ENCODE measurements around the gene PGD.
A peak's percentile ranks its signal among the peaks of the same experiment; 100 is the strongest.
"Not testable (repeated sequence)": the region's sequence is repeated elsewhere in the genome, so short reads cannot be mapped to it uniquely, and the experiment has no call there.

PGD gene

DNA sequence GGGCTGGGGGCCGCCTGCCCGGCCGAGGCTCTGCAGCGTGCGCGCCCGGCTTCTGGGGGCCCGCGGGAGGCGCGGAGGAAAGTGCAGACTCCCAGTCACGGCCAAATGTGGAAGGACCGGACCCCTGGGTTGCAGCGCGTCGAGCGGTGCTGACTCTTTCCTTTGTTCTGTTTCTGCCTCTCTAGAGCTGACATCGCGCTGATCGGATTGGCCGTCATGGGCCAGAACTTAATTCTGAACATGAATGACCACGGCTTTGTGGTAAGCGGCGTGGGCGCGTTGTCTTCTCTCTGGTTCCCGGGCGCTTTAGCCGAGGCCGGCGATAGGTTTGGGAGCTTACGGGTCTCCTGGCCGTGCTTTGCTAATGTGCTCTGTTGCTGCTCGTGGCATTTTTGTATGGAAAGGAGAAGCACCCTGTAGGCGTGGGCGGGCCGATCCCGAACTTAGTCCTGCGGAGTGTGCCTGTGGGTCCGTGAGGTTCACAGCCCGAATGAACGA lies 629 bp downstream of the PGD start:
- FAIRE-seq, result no peak

DNA sequence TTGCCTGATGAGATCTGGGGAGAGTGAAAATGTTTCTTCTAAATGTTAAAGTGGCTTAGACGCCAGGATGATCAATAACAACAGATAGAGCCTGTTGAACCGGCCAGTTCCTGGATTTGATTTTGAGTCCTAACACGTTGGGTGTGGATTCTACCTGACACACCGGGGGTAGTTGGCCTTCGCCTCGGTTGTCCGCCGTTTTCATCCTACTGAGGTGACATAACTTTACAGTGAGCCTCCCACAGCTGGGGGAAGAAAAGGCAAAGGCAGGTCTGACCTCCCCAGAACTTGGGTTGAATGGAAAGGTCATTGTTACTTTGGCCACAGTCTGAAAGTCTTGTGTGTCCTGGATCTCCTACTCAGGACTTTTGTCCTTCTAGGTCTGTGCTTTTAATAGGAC lies 1.1 kb downstream of the PGD start:
- no peak for FAIRE-seq

DNA sequence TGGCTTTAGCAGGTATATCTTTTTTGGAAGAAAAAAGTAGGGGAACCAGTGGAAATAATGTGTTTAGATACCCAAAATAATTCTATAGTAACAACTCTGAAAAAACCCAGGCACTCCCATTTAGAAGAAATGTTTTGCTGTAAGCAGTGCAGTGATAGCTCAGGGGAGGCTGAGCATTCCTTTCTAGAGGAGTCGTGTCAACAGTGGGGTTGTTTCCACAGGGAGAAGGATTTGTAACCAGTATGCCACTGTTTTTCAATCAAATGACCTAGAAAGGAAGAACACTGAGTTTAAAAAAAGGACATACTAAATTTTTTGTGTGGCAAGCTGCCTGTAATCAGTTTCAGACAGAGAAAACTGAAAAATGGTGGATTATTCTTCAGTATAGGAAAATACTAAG lies 2.4 kb downstream of the PGD start:
- FAIRE-seq, result no peak

GRCh38 chr1:10402729-10403274 lies 3.9 kb downstream of the PGD start:
- no peak for FAIRE-seq

GRCh38 chr1:10407201-10407600 lies 8.3 kb downstream of the PGD start:
- FAIRE-seq, result no peak

GRCh38 chr1:10415211-10415930 lies 16.5 kb downstream of the PGD start:
- peak; percentile 41 for FAIRE-seq

DNA sequence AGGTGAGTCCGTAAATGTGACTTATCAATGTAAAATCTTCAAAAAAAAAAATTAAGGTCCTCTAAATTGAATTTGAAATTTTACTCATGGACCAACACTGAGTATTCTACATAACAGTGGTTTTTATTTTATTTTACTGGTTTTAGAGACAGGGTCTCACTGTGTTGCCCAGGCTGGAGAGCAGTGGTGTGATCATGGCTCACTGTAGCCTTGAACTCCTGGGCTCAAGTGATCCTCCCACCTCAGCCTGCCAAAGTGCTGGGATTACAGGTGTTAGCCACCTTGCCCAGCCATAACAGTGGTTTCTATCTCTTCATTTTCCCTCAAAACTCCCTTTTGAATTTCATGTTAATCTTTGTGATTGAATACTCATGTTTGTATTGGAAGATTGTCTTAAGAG lies 17.1 kb downstream of the PGD start:
- not testable (repeated sequence) for FAIRE-seq

DNA sequence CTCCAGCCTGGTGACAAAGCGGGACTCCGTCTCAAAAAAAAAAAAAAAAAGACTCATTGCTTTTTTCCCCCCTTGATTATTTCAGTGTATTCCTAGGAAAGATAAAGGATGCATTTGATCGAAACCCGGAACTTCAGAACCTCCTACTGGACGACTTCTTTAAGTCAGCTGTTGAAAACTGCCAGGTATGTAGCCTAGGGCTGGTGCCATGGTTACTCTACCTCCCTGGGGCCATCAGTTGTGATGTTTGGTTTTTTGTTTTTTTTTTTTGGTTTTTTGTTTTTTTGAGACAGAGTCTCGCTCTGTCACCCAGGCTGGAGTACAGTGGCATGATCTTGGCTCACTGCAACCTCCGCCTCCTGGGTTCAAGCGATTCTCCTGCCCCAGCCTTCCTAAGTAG lies 19.9 kb downstream of the PGD start:
- FAIRE-seq, result not testable (repeated sequence)

- no peak for FAIRE-seq
Measured at GRCh38 chr1:10419351-10419750, 20.5 kb downstream of the PGD start.

GRCh38 chr1:10421637-10422036 lies 22.8 kb downstream of the PGD start:
- no peak for FAIRE-seq

- no peak for FAIRE-seq
Measured at GRCh38 chr1:10424034-10424433, 25.2 kb downstream of the PGD start.

- no peak for FAIRE-seq
Measured at GRCh38 chr1:10424651-10425050, 25.8 kb downstream of the PGD start.

GRCh38 chr1:10425826-10426534 lies 27.1 kb downstream of the PGD start:
- FAIRE-seq, result not testable (repeated sequence)

GRCh38 chr1:10426535-10426848 lies 27.6 kb downstream of the PGD start:
- not testable (repeated sequence) for FAIRE-seq

- no peak for FAIRE-seq
Measured at GRCh38 chr1:10428984-10429383, 30.1 kb downstream of the PGD start.

GRCh38 chr1:10429868-10430215 lies 31.0 kb downstream of the PGD start:
- FAIRE-seq, result no peak

DNA sequence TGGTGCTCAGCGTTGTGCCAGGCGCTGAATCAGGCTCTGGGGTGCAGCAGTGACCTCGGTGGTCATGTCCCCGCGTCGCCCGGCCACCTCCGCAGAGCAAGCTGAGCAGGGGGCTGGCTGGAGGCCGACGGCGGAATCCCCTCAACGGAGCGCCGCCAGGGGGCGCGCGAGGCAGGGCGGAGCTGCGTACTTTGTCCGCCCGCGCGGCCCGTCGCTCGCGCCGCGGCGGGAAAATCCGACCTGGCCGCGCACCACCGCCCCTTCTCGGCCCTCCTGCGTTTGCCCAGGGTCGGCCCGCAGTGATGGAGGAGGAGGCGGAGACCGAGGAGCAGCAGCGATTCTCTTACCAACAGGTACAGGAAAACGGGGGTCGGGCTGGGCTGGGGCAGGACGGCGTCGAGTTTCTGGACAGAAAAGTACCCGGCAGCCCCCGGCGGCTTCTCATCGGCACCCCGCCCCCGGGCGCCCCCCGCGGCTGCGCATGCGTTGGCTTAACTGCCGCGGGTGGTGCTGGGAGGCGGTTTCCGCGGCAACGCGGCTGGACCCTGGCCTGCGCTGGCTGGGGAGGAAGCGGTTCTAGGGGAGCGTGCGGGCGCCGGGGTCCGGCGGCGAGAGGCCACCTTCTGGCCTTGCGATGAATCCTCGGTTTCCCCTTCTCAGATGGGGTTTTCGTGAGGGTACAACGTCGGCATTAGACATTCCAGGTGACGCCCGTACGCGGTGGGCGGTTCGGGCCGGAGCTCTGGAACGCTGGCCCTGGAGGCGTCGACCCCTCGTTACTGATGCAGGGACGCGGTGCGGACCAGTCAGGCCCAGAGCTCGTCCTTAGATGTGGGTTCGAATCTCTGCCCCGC lies 31.6 kb downstream of the PGD start, which contains the start of gene CENPS:
CENPS (plus strand) TSS at position 218 of the 854 bp plus-strand sequence; CDS start at position 303, 85 bp downstream.
- no peak for FAIRE-seq

- FAIRE-seq, result no peak
Measured at GRCh38 chr1:10431070-10431730, 32.3 kb downstream of the PGD start.

DNA sequence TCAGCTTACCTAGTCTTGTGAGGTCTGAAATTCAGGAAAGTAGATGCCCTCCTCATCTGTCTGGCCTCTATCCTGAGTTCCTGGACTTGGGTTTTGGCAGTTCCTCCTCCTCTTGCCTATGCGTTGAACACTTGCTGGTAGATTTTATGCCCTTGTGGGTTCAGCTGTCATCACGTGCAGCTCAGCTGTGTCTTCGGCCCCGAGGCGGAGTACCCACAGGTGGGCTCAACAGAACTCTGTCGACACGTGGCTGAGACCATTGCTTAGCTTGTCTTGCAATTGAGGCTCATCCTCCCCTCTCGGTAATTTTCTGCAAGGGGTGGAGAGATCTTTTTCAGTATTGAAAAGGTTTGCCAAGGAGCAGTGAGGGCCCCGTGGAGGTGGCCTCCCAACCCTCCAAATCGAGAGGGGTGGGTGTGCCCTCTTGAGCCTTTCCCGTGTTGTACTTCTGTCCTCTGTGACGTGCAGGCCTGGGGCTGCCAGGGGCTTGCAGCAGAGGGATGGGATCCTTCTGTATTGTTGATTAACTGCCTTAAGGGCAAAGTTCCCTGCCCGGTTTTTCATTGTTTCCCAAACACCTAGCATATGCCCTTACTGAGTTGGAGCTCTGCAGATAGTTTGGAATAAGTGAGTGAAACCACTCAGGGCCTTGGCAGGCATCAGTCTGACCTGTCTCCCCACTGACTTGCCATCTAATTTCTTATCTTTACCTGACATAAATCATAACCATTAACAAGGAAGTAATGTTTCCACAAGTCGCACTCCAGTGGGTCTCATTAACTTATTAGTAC lies 34.2 kb downstream of the PGD start:
- no peak for FAIRE-seq

GRCh38 chr1:10433790-10434189 lies 34.9 kb downstream of the PGD start:
- FAIRE-seq, result no peak

GRCh38 chr1:10434590-10434989 lies 35.7 kb downstream of the PGD start:
- FAIRE-seq, result no peak

DNA sequence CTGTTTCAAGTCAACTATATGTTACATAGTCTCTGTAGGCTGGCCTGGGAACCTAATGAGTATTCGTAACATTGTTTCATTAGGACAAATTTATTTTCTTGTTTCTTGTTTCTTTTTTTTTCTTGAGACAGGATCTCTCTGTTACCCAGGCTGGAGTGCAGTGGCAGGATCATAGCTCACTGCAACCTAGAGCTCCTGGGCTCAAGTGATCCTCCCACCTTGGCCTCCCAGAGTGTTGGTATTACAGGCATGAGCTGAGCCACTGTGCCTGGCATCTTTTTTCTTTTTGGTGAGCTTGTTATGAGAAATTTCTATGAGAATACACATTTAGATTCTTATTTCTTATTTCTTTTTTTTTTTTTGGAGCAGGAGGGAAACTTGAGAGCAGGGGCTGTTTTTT lies 38.2 kb downstream of the PGD start:
- no peak for FAIRE-seq
